RWPE1 (cell line): ENCODE measurements around the gene PPP3CA.

Experiments used
- CTCF ChIA-PET: fragments of 350-600 bp; sonication (Branson Sonifier 250); formaldehyde crosslinking; extraction: SDS; loops from one replicate; lab custom pipeline; 2021; lab: Yijun Ruan, JAX
- POLR2A ChIA-PET: fragments of 400-600 bp; formaldehyde crosslinking; extraction: SDS; loops from one replicate; lab custom pipeline; 2020; ENCODE audit warnings: antibody characterized with exemption; ENCODE audit not compliant: low non-redundant PET; lab: Yijun Ruan, JAX
- DNase-seq: peaks from one replicate; pipeline ENCODE4 v3.0.0; 2012; ENCODE audit warnings: low spot score
- H3K27ac ChIP-seq: fragments of 450-650 bp; 2 replicates; pipeline ENCODE4 v1.5.1; 2017
- CTCF ChIP-seq: fragments of 450-650 bp; conservative IDR thresholded peaks from 2 replicates; pipeline ENCODE4 v1.5.1; 2017; ENCODE audit warnings: low read depth, mild to moderate bottlenecking

PPP3CA gene

GRCh38 chr4:101163936-101164335 is 183.4 kb downstream of the PPP3CA start:
- ChIA-PET POLR2A (no interaction called here), CTCF (no interaction called here)
- no peak overlapping the region for H3K27ac ChIP-seq
- no peak for TF ChIP-seq CTCF
- peak; percentile 26 for DNase-seq

GRCh38 chr4:101162990-101163380 is 184.3 kb downstream of the PPP3CA start:
- no peak overlapping the region for H3K27ac ChIP-seq
- ChIA-PET CTCF (no interaction called here), POLR2A (no interaction called here)
- DNase-seq: no peak
- no peak for TF ChIP-seq CTCF

GRCh38 chr4:101160792-101161592 is 186.3 kb downstream of the PPP3CA start:
- ChIA-PET CTCF (interaction anchor here (0.5 to 0.6 kb wide), 2 partner anchors 1067 to 1139 kb away, joined by 3 read pairs; no protein-coding TSS in a partner anchor), POLR2A (no interaction called here)
- no peak for DNase-seq
- H3K27ac ChIP-seq: no peak overlapping the region
- TF ChIP-seq CTCF: no peak

GRCh38 chr4:101158507-101158906 is 188.8 kb downstream of the PPP3CA start:
- DNase-seq: no peak
- H3K27ac ChIP-seq: no peak overlapping the region
- TF ChIP-seq CTCF: no peak
- CTCF ChIA-PET: no interaction called here
- POLR2A ChIA-PET: no interaction called here

GRCh38 chr4:101158134-101158482 is 189.2 kb downstream of the PPP3CA start:
- no peak for TF ChIP-seq CTCF
- H3K27ac ChIP-seq: no peak overlapping the region
- DNase-seq: no peak
- POLR2A ChIA-PET: no interaction called here
- CTCF ChIA-PET: interaction anchor here (0.6 kb wide), 1 partner anchor 985 kb away, joined by 5 read pairs; no protein-coding TSS in a partner anchor

- no peak for DNase-seq
- ChIA-PET CTCF (interaction anchor here (0.6 to 0.7 kb wide), 2 partner anchors 150 to 984 kb away, joined by 3 to 5 read pairs; no protein-coding TSS in a partner anchor), POLR2A (no interaction called here)
- TF ChIP-seq CTCF: no peak
- no peak overlapping the region for H3K27ac ChIP-seq
Measured at GRCh38 chr4:101157415-101158133, 189.8 kb downstream of the PPP3CA start.
